HepG2 (cell line): ENCODE measurements around the gene ZNF526. TPM values are rescaled to one million over a fixed set of nuclear protein-coding genes. Genes with fewer than 3 reads are reported as not detected.
A peak's percentile ranks its signal among the peaks of the same experiment; 100 is the strongest.

Experiments used
- BCL3 ChIP-seq: sonication (generic); formaldehyde crosslinking; IDR thresholded peaks from 2 replicates; pipeline ENCODE4 v1.5.1; 2020; ENCODE audit warnings: mild to moderate bottlenecking, missing genetic modification reagents, moderate library complexity
- BRCA1 ChIP-seq: sonication (generic); formaldehyde crosslinking; IDR thresholded peaks from 2 replicates; pipeline ENCODE4 v1.4.0; 2020; ENCODE audit warnings: missing genetic modification reagents
- ELK4 ChIP-seq: sonication (generic); formaldehyde crosslinking; IDR thresholded peaks from 2 replicates; pipeline ENCODE4 v1.9.0; 2021; ENCODE audit warnings: missing genetic modification reagents, borderline replicate concordance
- FOXC1 ChIP-seq: sonication (generic); formaldehyde crosslinking; IDR thresholded peaks from 2 replicates; pipeline ENCODE4 v1.8.0; 2022; ENCODE audit warnings: mild to moderate bottlenecking, missing genetic modification reagents, borderline replicate concordance
- FOXP1 ChIP-seq, 2 experiments: fragments of 450-650 bp in 1 of 2; IDR thresholded peaks; 2 replicates each; pipeline ENCODE4 v1.6.1; 2017 to 2018; ENCODE audit warnings: antibody characterized with exemption in 1 of 2
- MIXL1 ChIP-seq: IDR thresholded peaks from 2 replicates; pipeline ENCODE4 v1.6.1; 2016
- RFX1 ChIP-seq: fragments of 450-650 bp; IDR thresholded peaks from 2 replicates; pipeline ENCODE4 v1.6.1; 2017
- SOX13 ChIP-seq, 3 experiments: fragments of 450-650 bp in 1 of 3; sonication (generic) in 1 of 3; formaldehyde crosslinking in 1 of 3; IDR thresholded peaks in 2 of 3; conservative IDR thresholded peaks in 1 of 3; 2 replicates each; pipeline versions ENCODE4 v1.5.0 to v1.6.1; 2016 to 2020; ENCODE audit warnings: antibody characterized with exemption in 1 of 3, mild to moderate bottlenecking in 1 of 3, missing compliant biosample characterization in 1 of 3, missing genetic modification reagents in 1 of 3, moderate library complexity in 1 of 3
- SUZ12 ChIP-seq: fragments of 150-350 bp; IDR thresholded peaks from 2 replicates; pipeline ENCODE4 v1.6.1; 2014; ENCODE audit warnings: low read depth, low read length
- THAP9 ChIP-seq: sonication (generic); formaldehyde crosslinking; IDR thresholded peaks from 2 replicates; pipeline ENCODE4; 2020; ENCODE audit warnings: missing genetic modification reagents, mild to moderate bottlenecking, borderline replicate concordance
- ZBTB34 ChIP-seq: sonication (generic); formaldehyde crosslinking; IDR thresholded peaks from 2 replicates; pipeline ENCODE4 v1.8.0; 2022; ENCODE audit warnings: mild to moderate bottlenecking, missing genetic modification reagents
- ZNF256 ChIP-seq: sonication (generic); formaldehyde crosslinking; conservative IDR thresholded peaks from 2 replicates; pipeline ENCODE4 v1.4.0; 2020; ENCODE audit warnings: missing genetic modification reagents
- ZNF501 ChIP-seq: sonication (generic); formaldehyde crosslinking; IDR thresholded peaks from 2 replicates; pipeline ENCODE4 v1.5.1; 2020; ENCODE audit warnings: mild to moderate bottlenecking, moderate library complexity, missing genetic modification reagents
- polyA plus RNA-seq, 8 experiments: library from polyadenylated mRNA; depleted of rRNA in 3 of 8; stranded (reverse) in 7 of 8; unstranded in 1 of 8; fragments of >200 nt; fragmentation: Illumina TruSeq in 4 of 8; extraction: Trizol in 4 of 8; gene quantifications; 2 replicates each; pipeline versions ENCODE4 v1.2.1 to v1.2.3, GENCODE V29; 2011 to 2016; ENCODE audit warnings: low read depth in 4 of 8, missing spikeins in 1 of 8, mixed read lengths in 1 of 8; ENCODE audit not compliant: insufficient read depth in 1 of 8
- total RNA-seq, 5 experiments: library from RNA; depleted of rRNA; stranded (reverse); fragments of >200 nt; fragmentation: Illumina TruSeq; extraction: Trizol; gene quantifications; 2 replicates each; pipeline ENCODE4 v1.2.3, GENCODE V29; 2016; ENCODE audit warnings: low read depth in 1 of 5
- TF ChIP-seq, protein P1 (sequence below): sonication (generic); formaldehyde crosslinking; IDR thresholded peaks from 2 replicates; pipeline ENCODE4 v1.8.0; 2022; ENCODE audit warnings: mild to moderate bottlenecking, missing genetic modification reagents, borderline replicate concordance

The ZNF526 gene
- total and polyA plus RNA-seq, 2 of the 13 experiments (the other 11 are each of a cell fraction or from before 2014, with no cell fraction given) = 3.3 to 8.4 TPM

GRCh38 chr19:42219812-42220750, at the start of gene ZNF526 (continued):
- TF ChIP-seq BCL3 (no peak; the same call in 1 of the 2 replicates), ZNF501 (CRISPR knock-in tag) (peak; percentile 93), SUZ12 (no peak), BRCA1 (CRISPR knock-in tag) (no peak), ZBTB34 (CRISPR knock-in tag) (no peak), ELK4 (CRISPR knock-in tag) (no peak), THAP9 (CRISPR knock-in tag) (peak; percentile 75), ZNF256 (CRISPR knock-in tag) (0 out of 2 replicates have a peak, but pooled peaks have one; percentile 18), FOXC1 (CRISPR knock-in tag) (peak; percentile 76; the same call in 1 of the 2 replicates), RFX1 (no peak; the same call in 1 of the 2 replicates), SOX13 (IDR thresholded peaks at IDR 0.05) (no peak), SOX13 (CRISPR knock-in tag; conservative IDR thresholded peaks at IDR 0.05 in 1 of 2, IDR thresholded peaks at IDR 0.05 in 1 of 2) (0 out of 4 replicates have a peak, but pooled peaks of 1 of the 2 experiments have one; percentile 27), MIXL1 (0 out of 2 replicates have a peak, but pooled peaks have one; percentile 52), FOXP1 (IDR thresholded peaks at IDR 0.05) (no peak), FOXP1 (CRISPR knock-in tag; IDR thresholded peaks at IDR 0.05) (no peak; the same call in 1 of the 2 replicates)
- TF ChIP-seq, protein P1, sequence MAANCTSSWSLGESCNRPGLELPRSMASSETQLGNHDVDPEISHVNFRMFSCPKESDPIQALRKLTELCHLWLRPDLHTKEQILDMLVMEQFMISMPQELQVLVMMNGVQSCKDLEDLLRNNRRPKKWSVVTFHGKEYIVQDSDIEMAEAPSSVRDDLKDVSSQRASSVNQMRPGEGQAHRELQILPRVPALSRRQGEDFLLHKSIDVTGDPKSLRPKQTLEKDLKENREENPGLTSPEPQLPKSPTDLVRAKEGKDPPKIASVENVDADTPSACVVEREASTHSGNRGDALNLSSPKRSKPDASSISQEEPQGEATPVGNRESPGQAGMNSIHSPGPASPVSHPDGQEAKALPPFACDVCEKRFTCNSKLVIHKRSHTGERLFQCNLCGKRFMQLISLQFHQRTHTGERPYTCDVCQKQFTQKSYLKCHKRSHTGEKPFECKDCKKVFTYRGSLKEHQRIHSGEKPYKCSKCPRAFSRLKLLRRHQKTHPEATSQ (CRISPR knock-in tag) = no peak
